GM12865 (cell line): ENCODE measurements around the gene CDK4.

ENCODE experiments used
- DNase-seq: peaks from one replicate; pipeline ENCODE4 v3.0.0; 2010; ENCODE audit warnings: low read depth
- H3K4me3 ChIP-seq: 2 replicates; pipeline ENCODE4 v1.5.1; 2011; ENCODE audit warnings: mild to moderate bottlenecking, low read depth, low read length, control low read depth
- TF ChIP-seq, protein P1 (sequence below): IDR thresholded peaks from 2 replicates; pipeline ENCODE4 v1.5.1; 2011; ENCODE audit warnings: low read length, control low read depth, low read depth, inconsistent platforms; ENCODE audit not compliant: insufficient read depth; ENCODE audit errors: missing control alignments

Gene CDK4

GRCh38 chr12:57783861-57784260 is 31.8 kb upstream of the CDK4 start:
- TF ChIP-seq, protein P1, sequence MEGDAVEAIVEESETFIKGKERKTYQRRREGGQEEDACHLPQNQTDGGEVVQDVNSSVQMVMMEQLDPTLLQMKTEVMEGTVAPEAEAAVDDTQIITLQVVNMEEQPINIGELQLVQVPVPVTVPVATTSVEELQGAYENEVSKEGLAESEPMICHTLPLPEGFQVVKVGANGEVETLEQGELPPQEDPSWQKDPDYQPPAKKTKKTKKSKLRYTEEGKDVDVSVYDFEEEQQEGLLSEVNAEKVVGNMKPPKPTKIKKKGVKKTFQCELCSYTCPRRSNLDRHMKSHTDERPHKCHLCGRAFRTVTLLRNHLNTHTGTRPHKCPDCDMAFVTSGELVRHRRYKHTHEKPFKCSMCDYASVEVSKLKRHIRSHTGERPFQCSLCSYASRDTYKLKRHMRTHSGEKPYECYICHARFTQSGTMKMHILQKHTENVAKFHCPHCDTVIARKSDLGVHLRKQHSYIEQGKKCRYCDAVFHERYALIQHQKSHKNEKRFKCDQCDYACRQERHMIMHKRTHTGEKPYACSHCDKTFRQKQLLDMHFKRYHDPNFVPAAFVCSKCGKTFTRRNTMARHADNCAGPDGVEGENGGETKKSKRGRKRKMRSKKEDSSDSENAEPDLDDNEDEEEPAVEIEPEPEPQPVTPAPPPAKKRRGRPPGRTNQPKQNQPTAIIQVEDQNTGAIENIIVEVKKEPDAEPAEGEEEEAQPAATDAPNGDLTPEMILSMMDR = no peak
- H3K4me3 ChIP-seq = peak overlapping the region; percentile 98; the same call in 1 of the 2 replicates
- no peak for DNase-seq

DNA sequence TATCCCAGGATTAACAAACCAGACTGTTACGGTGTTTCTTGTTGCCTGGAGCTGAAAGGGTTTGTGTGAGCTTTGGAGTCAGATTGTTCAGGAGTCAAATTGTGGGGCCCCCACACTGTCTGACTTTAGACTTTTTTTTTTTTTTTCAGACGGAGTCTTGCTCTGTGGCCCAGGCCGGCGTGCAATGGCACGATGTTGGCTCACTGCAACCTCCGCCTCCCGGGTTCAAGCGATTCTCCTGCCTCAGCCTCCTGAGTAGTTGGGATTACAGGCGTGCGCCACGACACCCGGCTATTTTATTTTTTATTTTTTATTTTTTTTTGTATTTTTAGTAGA is 31.3 kb upstream of the CDK4 start:
- TF ChIP-seq, protein P1 = no peak
- DNase-seq = no peak
- peak overlapping the region; percentile 98 for H3K4me3 ChIP-seq

DNA sequence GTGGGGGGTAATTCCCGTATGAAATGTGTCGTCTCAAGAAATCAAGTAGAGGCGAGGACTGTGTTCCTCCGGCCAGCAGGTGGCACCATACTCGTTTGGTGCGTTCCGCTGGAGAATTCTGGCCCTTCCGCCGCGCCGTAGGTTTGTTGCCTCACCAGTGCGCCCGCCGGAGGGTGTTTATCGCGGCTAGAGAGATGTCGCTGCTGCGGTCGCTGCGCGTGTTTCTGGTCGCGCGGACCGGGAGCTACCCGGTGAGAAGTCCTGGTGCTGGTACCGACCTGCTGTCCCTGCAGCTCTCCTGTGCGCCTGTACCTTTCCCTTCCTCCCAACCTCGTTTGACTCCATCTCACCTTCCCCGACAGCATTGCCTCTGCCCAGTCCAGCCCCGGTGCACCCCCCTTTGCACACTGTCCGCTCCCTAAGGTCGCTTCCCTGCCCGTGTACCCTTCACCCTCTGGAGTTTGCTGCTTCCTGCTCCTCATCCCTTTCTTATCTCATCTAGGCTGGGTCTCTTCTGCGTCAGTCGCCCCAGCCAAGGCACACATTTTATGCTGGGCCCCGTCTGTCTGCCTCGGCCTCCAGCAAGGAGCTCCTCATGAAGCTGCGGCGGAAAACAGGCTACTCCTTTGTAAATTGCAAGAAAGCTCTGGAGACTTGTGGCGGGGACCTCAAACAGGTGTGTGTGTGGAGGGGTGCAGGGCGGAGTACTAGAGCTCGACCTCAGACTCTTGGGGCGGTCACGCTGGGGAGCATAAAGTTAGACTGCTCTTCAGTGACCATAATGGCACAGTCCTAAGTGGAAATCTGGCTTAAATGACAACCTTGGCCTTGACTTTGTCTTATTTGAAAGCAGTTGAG is 30.7 kb upstream of the CDK4 start, which contains the start of gene TSFM:
Gene TSFM (plus strand): TSS at position 180 of the 858 bp plus-strand sequence. CDS start 15 bp downstream, at position 195.
- TF ChIP-seq, protein P1 = peak; percentile 92
- peak; percentile 97 for DNase-seq
- peak within 1 kb of the TSS; percentile 98 for H3K4me3 ChIP-seq

GRCh38 chr12:57782243-57782607 is 30.1 kb upstream of the CDK4 start:
- no peak for DNase-seq
- TF ChIP-seq, protein P1 = no peak
- H3K4me3 ChIP-seq = no peak overlapping the region; the same call in 1 of the 2 replicates

GRCh38 chr12:57781801-57782200 is 29.7 kb upstream of the CDK4 start:
- no peak for DNase-seq
- H3K4me3 ChIP-seq = no peak overlapping the region
- TF ChIP-seq, protein P1 = no peak

DNA sequence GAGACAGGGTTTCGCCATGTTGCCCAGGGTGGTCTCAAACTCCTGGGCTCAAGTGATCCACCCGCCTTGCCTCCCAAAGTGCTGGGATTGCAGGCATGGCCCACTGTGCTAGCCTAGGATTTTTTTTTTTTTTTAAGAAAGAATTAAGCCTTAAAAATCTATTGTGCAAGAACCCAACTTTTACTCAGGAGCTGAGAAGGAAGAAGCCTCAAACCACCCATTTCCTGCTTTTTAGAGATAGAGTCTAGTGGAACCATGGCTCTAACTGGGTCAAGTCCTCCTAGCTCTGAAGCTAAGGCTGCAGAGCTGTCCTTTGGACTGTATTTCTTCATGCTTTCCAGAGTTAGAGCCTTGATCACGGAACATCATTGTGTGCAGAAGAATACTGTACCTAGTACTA is 29.1 kb upstream of the CDK4 start:
- DNase-seq = no peak
- TF ChIP-seq, protein P1 = no peak
- H3K4me3 ChIP-seq = no peak overlapping the region
